HG02642 (cell line): ENCODE measurements around the gene PDE3A.

ENCODE experiments used
- ATAC-seq: cut with Tn5 transposase; IDR thresholded peaks from one replicate; pipeline ENCODE4 v1.9.1; 2021; ENCODE audit warnings: mild to moderate bottlenecking; ENCODE audit not compliant: unreplicated experiment, poor library complexity

The PDE3A gene

GRCh38 chr12:20451761-20452160 is 83.4 kb downstream of the PDE3A start:
- no peak for ATAC-seq

DNA sequence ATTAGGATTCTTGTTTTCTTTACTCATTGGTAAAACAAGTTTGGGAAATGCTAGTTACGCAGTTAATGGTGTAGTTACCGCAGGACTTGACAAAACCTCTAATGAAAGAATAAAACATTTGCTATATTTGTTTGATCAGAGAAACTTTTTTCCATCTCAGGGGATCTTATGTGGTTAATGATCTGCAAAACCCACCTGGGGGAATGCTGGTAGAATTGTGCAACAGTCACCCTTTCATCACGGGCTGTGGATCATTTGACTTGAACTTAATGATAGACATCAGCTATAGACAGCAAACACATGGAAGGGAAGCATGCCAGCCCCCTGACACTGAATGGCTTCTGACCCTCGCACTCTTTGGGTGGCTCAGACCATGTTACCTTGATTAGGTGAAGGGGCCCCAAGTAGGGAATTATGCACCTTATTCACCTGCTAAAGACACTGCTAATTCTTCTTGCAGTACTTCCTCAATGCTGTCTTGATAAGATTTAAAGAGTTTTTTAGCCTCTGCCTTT is 84.2 kb downstream of the PDE3A start:
- ATAC-seq = no peak

GRCh38 chr12:20453756-20454310 is 85.5 kb downstream of the PDE3A start:
- no peak for ATAC-seq

- no peak for ATAC-seq
Measured at GRCh38 chr12:20455001-20455706, 86.8 kb downstream of the PDE3A start.

DNA sequence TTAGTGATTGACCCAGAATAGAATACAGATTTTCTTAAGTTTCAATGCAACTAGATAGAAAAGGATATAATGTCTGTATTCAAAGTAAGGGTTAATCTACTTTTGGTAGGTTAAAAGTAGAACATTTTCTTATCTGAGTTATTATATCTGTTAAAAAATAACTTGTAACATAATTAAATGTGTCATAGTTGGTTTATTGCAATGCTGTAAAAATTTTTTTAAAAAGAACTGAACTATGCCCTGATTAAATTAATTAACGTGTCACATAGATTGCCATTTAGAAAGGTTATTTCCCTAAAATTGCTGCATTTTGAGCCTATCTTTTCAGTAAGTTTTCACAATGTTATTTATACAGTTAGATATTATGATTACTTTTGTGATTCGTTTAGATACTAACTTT is 89.2 kb downstream of the PDE3A start:
- ATAC-seq = no peak

- ATAC-seq = no peak
Measured at GRCh38 chr12:20458011-20458410, 89.7 kb downstream of the PDE3A start.

GRCh38 chr12:20459920-20460319 is 91.6 kb downstream of the PDE3A start:
- ATAC-seq = no peak

- ATAC-seq = no peak
Measured at GRCh38 chr12:20460956-20461355, 92.6 kb downstream of the PDE3A start.

DNA sequence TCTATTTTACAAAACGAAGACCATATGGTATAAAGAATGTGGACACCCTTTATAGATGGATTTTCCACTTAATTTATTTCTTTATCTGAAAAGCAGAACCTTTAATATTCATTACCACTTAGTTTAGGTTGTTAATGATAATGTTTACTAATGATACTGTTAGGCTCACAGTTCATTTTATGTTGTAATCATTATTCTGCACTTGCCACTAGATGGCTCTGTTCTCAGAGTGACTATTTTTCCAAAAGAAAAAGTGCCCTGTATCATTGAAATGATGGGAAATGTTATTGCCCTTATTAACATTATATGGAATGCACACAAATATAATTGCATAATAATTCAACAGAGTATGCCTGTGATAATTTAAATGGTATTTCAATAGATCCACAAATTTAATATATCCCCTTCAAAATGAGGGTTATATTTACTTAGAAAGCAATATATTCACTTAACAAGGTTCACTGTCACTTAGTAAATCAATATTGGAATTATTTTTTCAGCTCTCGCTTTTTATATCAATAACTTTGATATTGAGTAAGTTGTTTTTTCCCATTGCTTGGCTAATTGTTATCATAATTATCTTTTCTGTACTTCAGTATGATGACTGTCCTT is 95.7 kb downstream of the PDE3A start:
- peak; percentile 53 for ATAC-seq

- no peak for ATAC-seq
Measured at GRCh38 chr12:20469300-20469699, 101.0 kb downstream of the PDE3A start.

GRCh38 chr12:20469756-20470155 is 101.4 kb downstream of the PDE3A start:
- ATAC-seq = no peak

DNA sequence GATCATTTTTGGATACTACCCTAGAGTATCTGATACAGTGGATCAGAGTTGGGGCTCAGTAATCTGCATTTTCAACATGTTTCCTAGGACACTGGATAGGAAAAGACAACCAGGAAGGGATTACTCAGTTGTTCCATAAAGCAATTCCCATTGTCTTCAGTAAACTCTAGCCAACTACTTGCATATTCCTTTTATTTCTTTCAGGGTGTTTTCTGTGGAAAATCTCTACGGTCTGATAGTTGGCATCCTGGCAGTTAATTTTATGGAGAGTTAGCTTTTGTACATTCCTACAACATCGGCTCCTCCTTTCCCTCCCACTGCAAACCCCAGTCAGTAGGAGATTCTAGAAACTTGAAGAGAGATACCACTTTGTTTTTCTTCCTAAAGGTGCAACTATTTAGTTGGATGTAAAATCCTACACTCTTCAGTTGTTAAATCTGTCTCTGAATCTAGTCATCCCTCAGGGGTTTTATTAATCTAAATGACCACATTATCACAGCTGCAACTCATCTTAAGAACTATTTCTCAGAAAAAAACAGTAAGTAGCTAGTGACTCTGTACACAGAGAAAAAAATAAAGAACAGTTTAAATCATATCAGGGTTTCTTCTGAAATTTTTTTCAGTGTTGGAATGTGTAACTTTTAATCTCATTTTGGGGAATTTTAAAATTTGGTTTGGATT is 103.9 kb downstream of the PDE3A start:
- ATAC-seq = no peak

DNA sequence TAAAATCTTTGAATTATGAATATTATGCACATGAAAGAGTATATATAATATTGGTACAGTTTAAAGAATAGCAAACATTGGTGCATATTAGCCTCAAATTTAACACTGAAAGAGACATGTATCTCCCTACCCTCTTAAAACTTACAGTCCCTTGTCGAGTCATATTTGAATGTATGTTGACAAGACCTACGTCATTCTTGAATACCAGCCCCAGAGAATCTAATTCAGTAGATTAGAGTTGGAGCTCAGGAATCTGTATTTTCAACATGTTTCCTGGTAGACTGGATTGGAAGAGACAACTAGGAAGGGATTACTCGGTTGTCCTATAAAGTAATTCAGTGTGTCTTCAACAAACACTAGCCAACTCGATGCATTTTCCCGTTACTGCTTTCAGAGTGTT is 104.8 kb downstream of the PDE3A start:
- ATAC-seq = no peak

DNA sequence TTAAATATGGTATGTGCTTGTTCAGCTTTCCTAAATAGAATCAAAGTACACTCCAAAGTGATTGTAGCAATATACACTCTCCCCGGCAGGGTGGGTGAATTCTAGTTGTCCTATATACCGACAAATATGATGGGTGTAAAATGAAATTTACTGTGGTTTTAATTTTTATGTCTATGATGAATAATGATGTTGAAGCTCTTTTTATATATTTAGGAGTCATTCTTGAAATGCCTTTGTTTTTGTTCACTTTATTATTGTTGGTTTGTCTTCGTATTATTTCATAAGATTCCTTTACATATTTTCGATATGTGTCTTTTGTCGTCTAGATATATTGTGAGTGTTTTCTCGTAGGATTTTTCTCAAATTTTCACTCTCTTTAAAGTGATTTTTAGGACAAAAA is 105.7 kb downstream of the PDE3A start:
- no peak for ATAC-seq

GRCh38 chr12:20474443-20474842 is 106.1 kb downstream of the PDE3A start:
- ATAC-seq = no peak

- no peak for ATAC-seq
Measured at GRCh38 chr12:20475542-20475941, 107.2 kb downstream of the PDE3A start.

DNA sequence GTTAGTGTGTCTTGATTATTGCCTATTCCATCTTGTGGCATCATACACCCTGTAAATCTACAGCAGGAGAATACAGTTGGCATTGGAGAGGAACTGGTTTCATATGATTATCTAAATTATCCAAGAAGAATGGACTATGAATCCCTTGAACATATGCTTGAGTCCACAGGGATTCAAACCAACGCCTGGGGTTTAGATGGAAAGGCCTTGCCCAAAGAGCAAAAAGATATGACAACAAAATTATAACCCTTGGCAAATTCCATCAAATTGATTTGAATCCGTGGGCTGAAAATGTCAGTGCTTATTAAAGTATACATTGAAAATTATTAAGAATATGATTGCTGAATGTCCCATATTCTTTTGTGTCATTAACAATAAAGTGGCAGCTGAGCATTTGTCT is 108.2 kb downstream of the PDE3A start:
- ATAC-seq = no peak

- ATAC-seq = no peak
Measured at GRCh38 chr12:20477255-20477654, 108.9 kb downstream of the PDE3A start.

DNA sequence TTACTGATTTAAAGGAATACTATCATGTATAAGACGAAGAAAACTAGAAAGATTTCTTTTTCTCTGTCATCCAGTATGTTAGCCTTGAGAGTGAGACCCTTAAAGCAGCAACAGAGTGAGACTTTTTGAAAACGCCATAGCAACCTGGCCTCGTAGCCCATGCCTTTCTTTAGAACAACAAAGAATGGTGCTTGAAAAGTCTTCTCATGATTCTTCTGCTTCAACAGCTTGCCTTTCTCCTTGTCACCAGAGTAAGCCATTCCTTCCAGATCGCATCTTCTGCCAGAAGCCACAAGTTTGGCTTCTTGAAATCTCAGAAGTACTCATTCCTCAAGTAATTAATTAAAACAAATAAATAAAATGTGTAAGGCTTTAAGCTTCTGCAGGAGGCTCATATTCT is 109.3 kb downstream of the PDE3A start:
- no peak for ATAC-seq

DNA sequence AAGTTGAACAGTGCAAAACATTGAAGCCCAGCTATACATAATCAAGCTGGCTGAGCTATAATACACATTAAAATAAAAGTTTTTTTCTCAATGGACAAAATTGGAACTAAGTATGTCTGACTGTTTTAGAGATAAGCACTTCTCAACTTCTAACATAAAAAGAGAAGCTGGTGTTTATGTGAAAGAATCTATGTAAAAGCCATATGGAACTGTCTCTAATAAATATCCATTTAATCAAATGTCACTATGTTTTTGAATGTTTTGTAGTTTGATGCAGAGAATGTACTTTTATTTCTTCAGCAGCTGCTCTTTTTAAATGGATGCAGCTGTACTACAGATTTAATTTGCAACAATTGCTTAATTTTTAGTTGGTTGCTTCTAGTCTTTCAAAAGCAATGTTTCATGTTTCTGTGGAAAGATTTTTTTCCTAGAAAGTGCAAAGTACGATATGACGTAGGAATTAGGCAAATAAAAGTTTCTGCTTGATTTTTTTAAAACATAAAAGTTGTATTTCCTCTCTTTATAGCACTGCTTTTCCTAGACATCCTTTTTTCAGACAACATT is 114.2 kb downstream of the PDE3A start:
- ATAC-seq = no peak

- ATAC-seq = no peak
Measured at GRCh38 chr12:20483776-20484175, 115.4 kb downstream of the PDE3A start.
